Activated CD8-positive, alpha-beta memory T cell treated with anti-CD3 and anti-CD28 coated beads for 24 hours (primary cell): ENCODE data around the gene ABCF3.

Experiments
- DNase-seq: peaks from one replicate; pipeline ENCODE4 v3.0.0-alpha.2; 2020

The ABCF3 gene

DNA sequence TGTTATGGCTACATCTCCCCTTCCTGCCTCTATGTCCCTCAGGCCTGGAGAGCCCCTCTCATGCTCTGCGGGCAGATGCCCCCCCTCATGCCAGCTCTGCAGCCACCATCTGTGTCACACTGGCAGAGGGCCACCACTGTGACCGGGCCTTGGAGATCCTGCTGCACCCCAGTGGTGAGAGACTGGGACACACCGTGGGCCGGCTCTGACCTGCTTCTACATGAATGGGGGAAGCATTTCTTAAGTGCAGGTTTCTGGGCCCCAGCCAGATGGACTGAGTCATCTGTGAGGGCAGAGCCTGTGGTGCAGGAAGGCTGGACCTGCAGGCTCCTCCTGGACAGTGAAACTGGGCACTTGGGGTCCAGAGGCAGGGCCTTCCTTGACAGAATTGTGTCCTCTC, 48.2 kb downstream of the ABCF3 start:
- DNase-seq = no peak

DNA sequence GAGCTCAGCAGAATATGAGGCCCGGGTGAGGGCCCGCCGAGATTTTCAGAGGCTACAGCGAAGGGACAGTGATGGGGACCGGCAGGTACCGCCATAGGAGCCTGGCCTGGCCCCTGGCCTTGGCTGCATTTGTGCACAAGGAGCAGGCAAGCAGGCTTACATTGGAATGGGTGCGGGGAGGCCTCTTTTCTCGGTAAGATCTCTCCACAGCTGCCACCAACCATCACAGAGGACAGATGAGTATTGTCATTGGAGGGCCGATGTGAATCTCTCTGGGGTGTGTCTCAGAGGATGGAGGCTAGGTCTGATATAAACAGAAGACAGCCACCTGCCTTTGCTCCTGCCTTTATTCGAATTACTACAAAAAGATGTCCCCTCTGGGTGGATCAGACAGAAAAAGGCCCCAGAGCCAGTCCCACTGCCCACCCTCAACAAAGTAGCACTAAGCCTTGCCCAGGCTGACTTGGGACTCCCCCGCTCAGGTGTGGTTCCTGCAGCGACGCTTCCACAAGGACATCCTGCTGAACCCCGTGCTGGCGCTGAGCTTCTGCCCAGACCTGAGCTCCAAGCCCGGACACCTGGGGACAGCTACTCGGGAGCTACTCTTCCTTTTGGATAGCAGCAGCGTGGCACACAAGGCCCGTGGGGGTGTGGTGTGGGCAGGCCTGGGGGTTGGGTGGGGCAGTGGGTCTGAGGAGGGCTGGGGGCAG, 48.8 kb downstream of the ABCF3 start:
- no peak for DNase-seq

- no peak for DNase-seq
These were observed 49.5 kb downstream of the ABCF3 start for GRCh38 chr3:184235381-184236032.

DNA sequence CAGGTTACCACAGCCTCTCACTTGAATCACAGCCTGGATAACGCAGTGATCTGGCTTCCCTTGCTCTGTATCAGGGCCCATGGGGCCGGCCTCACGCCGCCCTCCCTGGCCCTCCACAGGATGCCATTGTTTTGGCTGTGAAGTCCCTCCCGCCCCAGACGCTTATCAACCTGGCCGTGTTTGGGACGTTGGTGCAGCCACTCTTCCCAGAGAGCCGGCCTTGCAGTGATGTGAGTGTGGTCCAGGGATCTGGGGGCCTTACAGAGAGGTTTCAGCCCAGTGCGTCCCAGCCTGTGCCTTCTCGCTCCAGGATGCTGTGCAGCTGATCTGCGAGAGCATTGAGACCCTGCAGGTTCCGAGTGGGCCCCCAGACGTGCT, 50.0 kb downstream of the ABCF3 start:
- DNase-seq = no peak

DNA sequence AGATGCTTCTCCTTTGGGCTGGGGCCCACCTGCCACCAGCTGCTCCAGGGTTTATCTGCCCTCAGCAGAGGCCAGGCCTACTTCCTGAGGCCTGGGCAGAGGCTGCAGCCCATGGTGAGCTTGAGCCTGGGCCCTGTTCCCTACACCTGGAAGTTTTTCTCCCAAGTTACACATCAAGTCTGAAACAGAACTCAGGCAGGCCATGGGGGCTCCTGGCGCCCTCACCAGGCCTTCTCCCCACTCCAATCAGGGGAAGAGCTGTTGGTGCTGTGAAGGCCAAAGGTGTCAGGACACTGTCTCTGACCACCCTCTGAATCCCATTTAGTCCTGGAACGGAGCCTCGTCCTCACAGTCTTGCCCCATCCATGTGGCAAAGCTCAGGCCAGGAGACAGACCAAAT, 50.6 kb downstream of the ABCF3 start:
- no peak for DNase-seq

DNA sequence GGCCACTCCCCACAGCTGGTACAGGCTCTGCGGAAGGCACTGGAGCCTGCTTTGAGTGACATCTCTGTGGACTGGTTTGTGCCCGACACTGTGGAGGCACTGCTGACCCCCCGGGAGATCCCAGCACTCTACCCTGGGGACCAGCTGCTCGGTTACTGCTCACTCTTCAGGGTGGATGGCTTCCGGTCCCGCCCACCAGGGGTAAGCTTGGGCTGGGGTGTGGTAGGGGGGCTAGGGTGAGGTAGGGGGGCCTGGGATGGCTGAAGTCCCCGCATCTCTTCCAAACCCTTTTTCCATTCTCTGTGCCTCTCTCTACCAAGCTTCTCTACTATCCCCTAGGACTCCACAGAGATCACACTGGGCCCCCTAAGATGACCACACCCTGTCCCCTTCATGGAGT, 51.2 kb downstream of the ABCF3 start:
- no peak for DNase-seq

- DNase-seq = no peak
These were observed 51.8 kb downstream of the ABCF3 start for GRCh38 chr3:184237807-184238206.

- DNase-seq = no peak
These were observed 52.3 kb downstream of the ABCF3 start for GRCh38 chr3:184238246-184238818.

- DNase-seq = no peak
These were observed 53.2 kb downstream of the ABCF3 start for GRCh38 chr3:184239221-184239620.

GRCh38 chr3:184239708-184240107, 53.7 kb downstream of the ABCF3 start:
- no peak for DNase-seq

DNA sequence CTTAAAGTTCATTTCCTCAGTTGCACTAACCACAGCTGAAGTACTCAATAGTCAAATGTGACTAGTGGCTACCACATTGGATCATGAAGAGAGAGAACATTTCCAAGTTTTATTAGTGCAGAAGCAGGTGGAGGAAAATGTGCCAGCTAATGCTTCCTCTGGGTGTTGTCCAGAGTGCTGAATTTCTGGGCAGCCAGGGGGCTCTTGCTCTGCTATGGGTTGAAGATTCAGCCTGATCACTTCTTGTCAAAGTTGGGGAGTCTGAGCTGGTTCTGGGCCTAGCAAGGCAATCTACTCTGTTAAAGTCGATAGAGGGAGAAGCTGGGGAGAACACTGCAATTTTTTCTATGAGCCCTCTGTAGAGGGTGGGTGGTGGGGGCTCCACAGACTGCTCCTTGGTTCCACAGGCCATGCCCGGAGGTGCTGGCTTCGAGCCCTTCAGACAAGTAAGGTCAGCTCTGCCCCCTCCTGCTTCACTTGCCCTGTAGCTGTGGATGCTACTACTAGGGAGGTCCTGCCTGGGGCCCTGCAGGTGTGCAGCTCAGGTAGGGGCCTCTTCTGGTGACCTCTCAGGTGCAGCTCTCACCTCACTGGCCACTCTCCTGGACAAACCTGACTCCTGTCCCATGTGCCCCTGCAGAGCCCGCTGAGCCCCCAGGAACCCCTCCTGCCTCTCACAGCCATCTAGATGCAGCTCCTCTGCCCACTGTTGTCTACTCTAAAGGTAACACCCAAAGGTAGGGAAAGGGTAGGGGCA, 54.6 kb downstream of the ABCF3 start:
- no peak for DNase-seq

- no peak for DNase-seq
These were observed 55.1 kb downstream of the ABCF3 start for GRCh38 chr3:184241141-184241446.

DNA sequence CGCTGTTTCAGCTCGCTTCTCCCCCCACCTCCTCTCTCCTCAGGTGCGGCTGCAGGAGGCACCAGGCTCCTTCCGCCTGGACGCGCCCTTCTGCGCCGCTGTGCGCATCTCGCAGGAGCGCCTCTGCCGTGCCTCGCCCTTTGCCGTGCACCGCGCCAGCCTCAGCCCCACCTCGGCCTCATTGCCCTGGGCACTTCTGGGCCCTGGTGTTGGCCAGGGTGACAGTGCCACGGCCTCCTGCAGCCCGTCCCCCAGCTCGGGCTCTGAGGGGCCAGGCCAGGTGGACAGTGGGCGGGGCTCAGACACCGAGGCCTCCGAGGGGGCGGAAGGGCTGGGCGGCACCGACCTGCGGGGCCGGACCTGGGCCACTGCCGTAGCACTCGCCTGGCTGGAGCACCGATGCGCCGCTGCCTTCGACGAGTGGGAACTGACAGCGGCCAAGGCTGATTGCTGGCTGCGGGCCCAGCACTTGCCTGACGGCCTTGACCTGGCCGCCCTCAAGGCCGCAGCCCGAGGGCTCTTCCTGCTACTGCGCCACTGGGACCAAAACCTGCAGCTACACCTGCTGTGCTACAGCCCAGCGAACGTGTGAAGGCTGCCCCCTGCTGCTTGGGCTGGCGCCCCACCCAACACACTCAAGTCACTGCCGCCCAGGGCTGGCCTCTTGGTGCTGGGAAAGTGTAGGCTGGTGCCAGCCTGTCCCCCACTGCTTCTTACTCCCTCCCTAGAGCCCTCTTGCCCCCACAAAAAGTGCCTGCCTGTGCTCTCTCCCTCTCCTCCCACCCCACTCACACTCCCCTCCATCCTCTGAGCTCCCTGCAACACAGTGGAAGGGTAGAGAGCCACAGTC, 55.7 kb downstream of the ABCF3 start:
- DNase-seq = peak; percentile 61

GRCh38 chr3:184242297-184242685, 56.3 kb downstream of the ABCF3 start:
- no peak for DNase-seq
